Posterior cingulate gyrus (tissue), 11 donors: ENCODE data around the gene PTPN11.
"Not testable (repeated sequence)": the region's sequence is repeated elsewhere in the genome, so short reads cannot be mapped to it uniquely, and the experiment has no call there.

Source experiments
- DNase-seq, 10 donors: peaks; one replicate each; pipeline versions ENCODE4 v3.0.0 to v3.0.0-alpha.2; 2020 to 2021; ENCODE audit warnings: mixed read lengths in 3 of 10
- intact Hi-C: fragments of 100-400 bp; cut with DNase I; formaldehyde crosslinking; loops from one replicate; pipeline ENCODE4 v1.15.1; 2023

The PTPN11 gene

GRCh38 chr12:112418608-112419296, at the start of gene PTPN11:
Gene PTPN11, plus strand, starts transcription at chr12:112418947. Its CDS starts 165 bp downstream, at chr12:112419112.
- intact Hi-C loops = no loop called here
- DNase-seq = peak; percentile 82 to 99 (median 92)

- DNase-seq = no peak
These were observed 48.5 kb upstream of the PTPN11 start for GRCh38 chr12:112370199-112370598.

GRCh38 chr12:112370868-112371510, 47.8 kb upstream of the PTPN11 start:
- intact Hi-C loops = no loop called here
- DNase-seq = peak in 1 of 10 donors; percentile 20

More at GRCh38 chr12:112370199-112370598, 48.5 kb upstream of the PTPN11 start:
- intact Hi-C loops = no loop called here

GRCh38 chr12:112374166-112374740, 44.5 kb upstream of the PTPN11 start:
- intact Hi-C loops = no loop called here
- DNase-seq = no peak

- intact Hi-C loops = no loop called here
- no peak for DNase-seq
These were observed 43.6 kb upstream of the PTPN11 start for GRCh38 chr12:112375105-112375504.

- intact Hi-C loops = loop anchor here (5.0 kb wide), 2 partner anchors 254 to 369 kb away; partner anchors contain the start of genes ERP29, TMEM116 and TRAFD1
- DNase-seq = peak in 3 of 10 donors; percentile 16 to 25 (median 18)
These were observed 37.9 kb upstream of the PTPN11 start for GRCh38 chr12:112380663-112381405.

- intact Hi-C loops = loop anchor here (5.0 kb wide), 2 partner anchors 254 to 369 kb away; partner anchors contain the start of genes ERP29, TMEM116 and TRAFD1
- peak in 4 of 10 donors; percentile 10 to 59 (median 17) for DNase-seq
These were observed 37.3 kb upstream of the PTPN11 start for GRCh38 chr12:112381406-112381882.

GRCh38 chr12:112381883-112382796, 36.6 kb upstream of the PTPN11 start, which contains the start of gene HECTD4:
Gene HECTD4, minus strand, starts transcription at chr12:112382431. Its CDS starts 303 bp downstream, at chr12:112382128.
- intact Hi-C loops = loop anchor here (5.0 kb wide), 2 partner anchors 255 to 370 kb away; partner anchors contain the start of genes ERP29, TMEM116 and TRAFD1
- peak; percentile 92 to 99 (median 98) for DNase-seq

GRCh38 chr12:112382866-112383265, 35.9 kb upstream of the PTPN11 start:
- DNase-seq = no peak
- intact Hi-C loops = loop anchor here (5.0 kb wide), 2 partner anchors 256 to 371 kb away; partner anchors contain the start of genes ERP29, TMEM116 and TRAFD1

- intact Hi-C loops = loop anchor here (2.0 to 5.0 kb wide), 4 partner anchors 189 to 442 kb away; partner anchors contain the start of gene NAA25
- no peak for DNase-seq
These were observed 32.0 kb upstream of the PTPN11 start for GRCh38 chr12:112386726-112387125.

- no peak for DNase-seq
- intact Hi-C loops = loop anchor here (5.0 kb wide), 3 partner anchors 192 to 282 kb away; partner anchors contain the start of gene NAA25
These were observed 29.5 kb upstream of the PTPN11 start for GRCh38 chr12:112389228-112389627.

GRCh38 chr12:112389922-112390654, 28.7 kb upstream of the PTPN11 start:
- DNase-seq = not testable (repeated sequence)
- intact Hi-C loops = loop anchor here (5.0 kb wide), 3 partner anchors 193 to 283 kb away; partner anchors contain the start of gene NAA25

GRCh38 chr12:112393328-112393727, 25.4 kb upstream of the PTPN11 start:
- no peak for DNase-seq
- intact Hi-C loops = no loop called here

- DNase-seq = no peak
- intact Hi-C loops = no loop called here
These were observed 17.7 kb upstream of the PTPN11 start for GRCh38 chr12:112401054-112401453.

- intact Hi-C loops = no loop called here
- DNase-seq = no peak
These were observed 16.7 kb upstream of the PTPN11 start for GRCh38 chr12:112401903-112402498.

- no peak for DNase-seq
- intact Hi-C loops = no loop called here
These were observed 11.9 kb upstream of the PTPN11 start for GRCh38 chr12:112406519-112407488.
